Uterus (tissue), 2 donors: Measurements from ENCODE around the gene LRRC59.

ENCODE experiments used
- POLR2A ChIP-seq, 2 donors: fragments of 450-650 bp; IDR thresholded peaks; one replicate each; pipeline ENCODE4 v1.6.1; 2016; ENCODE audit warnings: antibody characterized with exemption in 2 of 2, mild to moderate bottlenecking in 1 of 2, moderate library complexity in 1 of 2
- TF ChIP-seq, protein P1 (sequence below), 4 experiments: fragments of 200-600 bp in 2 of 4; fragments of 450-650 bp in 2 of 4; sonication (generic) in 2 of 4; IDR thresholded peaks; one replicate each; pipeline ENCODE4 v1.5.1; 2016 to 2019; ENCODE audit warnings: antibody characterized with exemption in 4 of 4, mild to moderate bottlenecking in 2 of 4, moderate library complexity in 1 of 4

DNA sequence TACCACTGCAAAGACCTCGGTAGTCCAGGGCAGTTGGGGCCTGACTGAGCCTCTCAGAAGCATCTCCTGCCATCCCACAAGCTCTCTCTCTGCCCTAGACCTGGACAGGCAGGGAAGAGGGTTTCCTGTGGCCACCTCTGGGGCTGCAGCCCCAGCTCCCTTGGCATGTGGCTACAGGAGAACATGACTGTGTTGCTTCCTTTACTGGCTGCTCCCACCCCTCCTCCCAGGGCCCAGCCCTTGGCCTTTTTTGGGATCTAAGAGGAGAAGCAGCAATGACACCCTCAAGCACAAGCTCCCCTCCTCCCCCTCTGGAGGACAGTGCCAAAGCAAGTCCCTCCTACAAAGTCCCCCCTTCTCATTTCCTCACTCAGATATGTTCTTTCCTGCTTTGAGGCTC, 29.9 kb downstream of the LRRC59 start:
- TF ChIP-seq, protein P1, sequence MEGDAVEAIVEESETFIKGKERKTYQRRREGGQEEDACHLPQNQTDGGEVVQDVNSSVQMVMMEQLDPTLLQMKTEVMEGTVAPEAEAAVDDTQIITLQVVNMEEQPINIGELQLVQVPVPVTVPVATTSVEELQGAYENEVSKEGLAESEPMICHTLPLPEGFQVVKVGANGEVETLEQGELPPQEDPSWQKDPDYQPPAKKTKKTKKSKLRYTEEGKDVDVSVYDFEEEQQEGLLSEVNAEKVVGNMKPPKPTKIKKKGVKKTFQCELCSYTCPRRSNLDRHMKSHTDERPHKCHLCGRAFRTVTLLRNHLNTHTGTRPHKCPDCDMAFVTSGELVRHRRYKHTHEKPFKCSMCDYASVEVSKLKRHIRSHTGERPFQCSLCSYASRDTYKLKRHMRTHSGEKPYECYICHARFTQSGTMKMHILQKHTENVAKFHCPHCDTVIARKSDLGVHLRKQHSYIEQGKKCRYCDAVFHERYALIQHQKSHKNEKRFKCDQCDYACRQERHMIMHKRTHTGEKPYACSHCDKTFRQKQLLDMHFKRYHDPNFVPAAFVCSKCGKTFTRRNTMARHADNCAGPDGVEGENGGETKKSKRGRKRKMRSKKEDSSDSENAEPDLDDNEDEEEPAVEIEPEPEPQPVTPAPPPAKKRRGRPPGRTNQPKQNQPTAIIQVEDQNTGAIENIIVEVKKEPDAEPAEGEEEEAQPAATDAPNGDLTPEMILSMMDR (IDR thresholded peaks at IDR 0.05), result no peak
- TF ChIP-seq POLR2A (IDR thresholded peaks at IDR 0.05), result no peak
